Endothelial cell of umbilical vein (primary cell): ENCODE measurements around the gene TRPM5. TPM values are rescaled to one million over a fixed set of nuclear protein-coding genes. Genes with fewer than 3 reads are reported as not detected.

Source experiments
- BruUV-seq: library from RNA; stranded (reverse); fragments of 400-500 nt; replicated peaks from 2 replicates; lab custom pipeline; 2021; lab: Mats Ljungman, UMichigan
- CTCF ChIA-PET: fragments of 300-600, 350-600 bp; sonication (Branson Sonifier 250); formaldehyde crosslinking; loops from one replicate; lab custom pipeline; 2021; ENCODE audit warnings: antibody characterized with exemption, inconsistent platforms; lab: Charles Lee
- POLR2A ChIA-PET: fragments of 300-600, 350-600 bp; sonication (Branson Sonifier 250); formaldehyde crosslinking; loops from one replicate; lab custom pipeline; 2021; ENCODE audit warnings: antibody characterized with exemption, inconsistent platforms; lab: Charles Lee
- DNase-seq: peaks from one replicate; pipeline ENCODE4 v3.0.0-alpha.2; 2011; ENCODE audit warnings: low read depth, low spot score
- FAIRE-seq: peaks from 2 replicates; lab custom pipeline; 2011; peaks lifted over from hg19 to GRCh38; lab: Jason Lieb, UNC
- H2AFZ ChIP-seq: 2 replicates; pipeline ENCODE4 v1.6.0; 2012; ENCODE audit warnings: low read depth, low read length, control low read depth, inconsistent platforms
- H3K27ac ChIP-seq: 2 replicates; pipeline ENCODE4 v1.5.1; 2011; ENCODE audit warnings: low read depth, mild to moderate bottlenecking, control low read depth, low read length, moderate library complexity; ENCODE audit not compliant: insufficient read depth
- H3K27me3 ChIP-seq, 2 experiments: 2 replicates each; pipeline versions ENCODE4 v1.6.0 to v1.6.1; 2011; ENCODE audit warnings: low read length in 2 of 2, mixed read lengths in 1 of 2; ENCODE audit not compliant: control insufficient read depth in 2 of 2, insufficient read depth in 2 of 2
- H3K36me3 ChIP-seq, 2 experiments: 2 replicates in 1 of 2; 3 replicates in 1 of 2; pipeline ENCODE4 v1.5.1; 2011; ENCODE audit warnings: low read length in 2 of 2, mild to moderate bottlenecking in 1 of 2, moderate library complexity in 1 of 2; ENCODE audit not compliant: control insufficient read depth in 2 of 2, insufficient read depth in 2 of 2; ENCODE audit errors: extremely low read depth in 1 of 2
- H3K4me1 ChIP-seq: 3 replicates; pipeline ENCODE4 v1.5.1; 2011; ENCODE audit warnings: mild to moderate bottlenecking, low read length; ENCODE audit not compliant: control insufficient read depth, insufficient read depth; ENCODE audit errors: extremely low read depth
- H3K4me2 ChIP-seq: 2 replicates; pipeline ENCODE4 v1.6.1; 2011; ENCODE audit warnings: low read length, control low read depth, mixed read lengths; ENCODE audit not compliant: insufficient read depth
- H3K4me3 ChIP-seq, 3 experiments: fragments of 200-600 bp in 1 of 3; sonication (generic), shearing (Covaris generic) in 1 of 3; replicated peaks in 1 of 3; 2 replicates each; pipeline ENCODE4 v1.5.1; 2011 to 2016; ENCODE audit warnings: control low read depth in 3 of 3, low read length in 3 of 3, mild to moderate bottlenecking in 2 of 3, inconsistent platforms in 1 of 3, low read depth in 1 of 3, moderate library complexity in 1 of 3; ENCODE audit not compliant: insufficient read depth in 1 of 3
- H3K79me2 ChIP-seq: 2 replicates; pipeline ENCODE4 v1.6.0; 2012; ENCODE audit warnings: low read length, inconsistent platforms; ENCODE audit not compliant: control insufficient read depth, insufficient read depth
- H3K9ac ChIP-seq: replicated peaks from 2 replicates; pipeline ENCODE3; 2011; ENCODE audit warnings: low read length, control low read depth; ENCODE audit not compliant: insufficient read depth; ENCODE audit errors: extremely low read depth
- H3K9me1 ChIP-seq: replicated peaks from 3 replicates; pipeline ENCODE4 v1.6.0; 2011; ENCODE audit warnings: mild to moderate bottlenecking, low read length; ENCODE audit not compliant: control insufficient read depth, insufficient read depth; ENCODE audit errors: extremely low read depth
- H3K9me3 ChIP-seq: replicated peaks from 2 replicates; pipeline ENCODE4 v1.5.1; 2012; ENCODE audit warnings: low read length, inconsistent platforms; ENCODE audit not compliant: control insufficient read depth, insufficient read depth
- H4K20me1 ChIP-seq: replicated peaks from 2 replicates; pipeline ENCODE3; 2011; ENCODE audit warnings: mild to moderate bottlenecking, low read length; ENCODE audit not compliant: control insufficient read depth, insufficient read depth; ENCODE audit errors: extremely low read depth
- CTCF ChIP-seq, 2 donors: IDR thresholded peaks; 1 replicate in 1 of 2; 2 replicates in 1 of 2; pipeline ENCODE4 v1.5.1; 2011; ENCODE audit warnings: low read length in 2 of 2, mild to moderate bottlenecking in 2 of 2, moderate library complexity in 2 of 2, control low read depth in 1 of 2, inconsistent platforms in 1 of 2, low read depth in 1 of 2; ENCODE audit not compliant: insufficient read depth in 1 of 2; ENCODE audit errors: extremely low read depth in 1 of 2
- EZH2 ChIP-seq: IDR thresholded peaks from 2 replicates; pipeline ENCODE4 v1.6.1; 2012; ENCODE audit warnings: borderline replicate concordance, low read depth, mild to moderate bottlenecking, moderate library complexity, low read length, inconsistent platforms; ENCODE audit not compliant: severe bottlenecking
- FOS ChIP-seq: IDR thresholded peaks from 2 replicates; pipeline ENCODE4 v1.6.1; 2011; ENCODE audit warnings: mild to moderate bottlenecking, low read length, moderate library complexity, borderline replicate concordance; ENCODE audit not compliant: insufficient read depth
- GATA2 ChIP-seq: IDR thresholded peaks from 2 replicates; pipeline ENCODE4 v1.7.0; 2011; ENCODE audit warnings: low read depth, mild to moderate bottlenecking, moderate library complexity, mixed read lengths, low read length; ENCODE audit not compliant: insufficient read length, insufficient read depth
- JUN ChIP-seq: IDR thresholded peaks from 2 replicates; pipeline ENCODE4 v1.6.1; 2011; ENCODE audit warnings: borderline replicate concordance, low read depth; ENCODE audit not compliant: insufficient read length, insufficient read depth
- MAX ChIP-seq: IDR thresholded peaks from 2 replicates; pipeline ENCODE4 v1.6.1; 2011; ENCODE audit not compliant: insufficient read depth, insufficient read length
- MYC ChIP-seq: IDR thresholded peaks from one replicate; pipeline ENCODE4 v1.6.1; 2011; ENCODE audit warnings: mild to moderate bottlenecking, low read depth, low read length
- POLR2A ChIP-seq: IDR thresholded peaks from 2 replicates; pipeline ENCODE4 v1.6.1; 2012; ENCODE audit warnings: low read depth, mild to moderate bottlenecking, control low read depth, low read length
- POLR2AphosphoS5 ChIP-seq: IDR thresholded peaks from 2 replicates; pipeline ENCODE4 v1.6.1; 2012; ENCODE audit warnings: low read depth, mild to moderate bottlenecking, control low read depth, low read length, moderate library complexity; ENCODE audit not compliant: insufficient read depth
- dilution Hi-C: fragments of 300-500 bp; cut with MboI; formaldehyde crosslinking; loops from one replicate; pipeline ENCODE4 v1.15.0; 2019; ENCODE audit warnings: low sequenced_read_pairs; ENCODE audit not compliant: extremely low pct_ligation_motif_present
- intact Hi-C: fragments of 100-400 bp; cut with micrococcal nuclease; formaldehyde crosslinking; loops from one replicate; pipeline ENCODE4 v1.10.0; 2022
- polyA plus RNA-seq, 4 experiments: library from polyadenylated mRNA; depleted of rRNA in 3 of 4; stranded (reverse) in 3 of 4; unstranded in 1 of 4; fragments of >200 nt; gene quantifications; 2 replicates each; pipeline versions ENCODE4 v1.2.1 to v1.2.3, GENCODE V29; 2011 to 2012; ENCODE audit warnings: missing spikeins in 1 of 4
- total RNA-seq: library from RNA; stranded (reverse); gene quantifications from 2 replicates; pipeline ENCODE4 v1.2.3, GENCODE V29; 2021

Gene TRPM5
- total and polyA plus RNA-seq, 2 donors (not counting 3 experiments of a cell fraction or from before 2014, with no cell fraction given) = not detected

- POLR2A ChIA-PET = no interaction called here
- no peak for TF ChIP-seq CTCF (IDR thresholded peaks at IDR 0.05; ENCODE audit: extremely low read depth in 1 of 2, insufficient read depth in 1 of 2, low read depth in 1 of 2, low read length in 2 of 2)
- no peak for TF ChIP-seq GATA2
- TF ChIP-seq FOS = no peak
- no peak for TF ChIP-seq JUN
- TF ChIP-seq EZH2 = no peak
- TF ChIP-seq MYC = no peak
- no peak for TF ChIP-seq POLR2AphosphoS5
- TF ChIP-seq POLR2A = no peak
- TF ChIP-seq MAX = no peak
- Histone ChIP-seq H4K20me1 (no peaks in the 10 kb centered on the region), H3K4me1 (no peaks in the 10 kb centered on the region), H3K27me3 (peaks cover 7 to 9% of the 10 kb centered on the region in 2 experiments), H3K9ac (no peak overlapping the region), H2AFZ (no peak overlapping the region), H3K36me3 (no peaks in the 10 kb centered on the region), H3K9me3 (no peaks in the 10 kb centered on the region), H3K79me2 (no peaks in the 10 kb centered on the region), H3K27ac (no peak overlapping the region), H3K9me1 (no peaks in the 10 kb centered on the region), H3K4me3 (no peak overlapping the region), H3K4me2 (no peak overlapping the region)
- BruUV-seq = no TSS peak
- FAIRE-seq (no peak), DNase-seq (no peak)
- intact Hi-C loops = no loop called here
- dilution Hi-C loops = no loop called here
- CTCF ChIA-PET = interaction anchor here (0.6 to 2.1 kb wide), 3 partner anchors 10 to 92 kb away, joined by 3 to 6 read pairs (median 3); no protein-coding TSS in a partner anchor
These were observed 3.7 kb downstream of the TRPM5 start for GRCh38 chr11:2440646-2441045.
